Activated CD8-positive, alpha-beta T cell treated with anti-CD3 and anti-CD28 coated beads for 36 hours (primary cell): ENCODE results near the gene BRME1. TPM values are rescaled to one million over a fixed set of nuclear protein-coding genes. Genes with fewer than 3 reads are reported as not detected.

Experiments used
- ATAC-seq: fragments of 200-7000 bp; cut with Tn5 transposase; one replicate; pipeline ENCODE4 v1.10.0; 2021; ENCODE audit warnings: mild to moderate bottlenecking, moderate library complexity
- CTCF ChIA-PET: fragments of 350-600 bp; sonication (Branson Sonifier 250); formaldehyde crosslinking; loops from one replicate; lab custom pipeline; 2021; ENCODE audit warnings: antibody characterized with exemption; lab: Charles Lee
- POLR2A ChIA-PET: fragments of 350-600 bp; sonication (Branson Sonifier 250); formaldehyde crosslinking; loops from one replicate; lab custom pipeline; 2021; ENCODE audit warnings: antibody characterized with exemption; lab: Charles Lee
- DNase-seq: peaks from one replicate; pipeline ENCODE4 v3.0.0-alpha.2; 2020
- H3K27ac Mint-ChIP-seq: one replicate; pipeline ENCODE4 v1.8.0; 2021; ENCODE audit warnings: mild to moderate bottlenecking, mixed read lengths
- H3K27me3 Mint-ChIP-seq: one replicate; pipeline ENCODE4 v1.8.0; 2021; ENCODE audit warnings: mixed read lengths
- H3K36me3 Mint-ChIP-seq: one replicate; pipeline ENCODE4 v1.8.0; 2021; ENCODE audit warnings: low read depth, mixed read lengths
- H3K4me1 Mint-ChIP-seq: one replicate; pipeline ENCODE4 v1.8.0; 2021; ENCODE audit warnings: low read depth, mixed read lengths
- H3K4me3 Mint-ChIP-seq: one replicate; pipeline ENCODE4 v1.8.0; 2021; ENCODE audit warnings: mild to moderate bottlenecking, moderate library complexity, mixed read lengths
- H3K9me3 Mint-ChIP-seq: one replicate; pipeline ENCODE4 v1.8.0; 2021; ENCODE audit warnings: mixed read lengths
- CTCF ChIP-seq: fragments of 200-600 bp; IDR thresholded peaks from one replicate; pipeline ENCODE4 v1.8.0; 2022; ENCODE audit warnings: antibody characterized with exemption, mild to moderate bottlenecking
- intact Hi-C: fragments of 100-400 bp; cut with micrococcal nuclease; formaldehyde crosslinking; loops from one replicate; pipeline ENCODE4 v1.10.0; 2022
- total RNA-seq, 2 experiments: library from RNA; stranded (reverse); gene quantifications; one replicate each; pipeline ENCODE4 v1.2.3, GENCODE V29; 2021

The BRME1 gene
- total RNA-seq, 2 experiments from 2014 or later: 3.6 to 5.2 TPM

GRCh38 chr19:13877303-13877702 is 28.6 kb downstream of the BRME1 start:
- peaks cover 3% of the 10 kb centered on the region for H3K27me3 Mint-ChIP-seq
- no peaks in the 10 kb centered on the region for H3K36me3 Mint-ChIP-seq
- ChIA-PET CTCF (interaction anchor here (1.0 to 3.7 kb wide), 2 partner anchors 154 to 182 kb away, joined by 3 to 12 read pairs; partner anchors contain the start of gene IL27RA), POLR2A (interaction anchor here (0.9 kb wide), 1 partner anchor 10 kb away, joined by 3 read pairs; no protein-coding TSS in a partner anchor)
- H3K27ac Mint-ChIP-seq: no peak overlapping the region
- peaks cover 27% of the 10 kb centered on the region for H3K4me1 Mint-ChIP-seq
- no peak overlapping the region for H3K4me3 Mint-ChIP-seq
- no peak for TF ChIP-seq CTCF
- no peak for ATAC-seq
- intact Hi-C loops: no loop called here
- no peak for DNase-seq
- no peaks in the 10 kb centered on the region for H3K9me3 Mint-ChIP-seq

- Mint-ChIP-seq H3K4me1 (peaks cover 23% of the 10 kb centered on the region), H3K27me3 (peaks cover 3% of the 10 kb centered on the region), H3K9me3 (no peaks in the 10 kb centered on the region), H3K4me3 (no peak within 1 kb of the TSS), H3K36me3 (no peaks in the 10 kb centered on the region), H3K27ac (no peak within 1 kb of the TSS)
- TF ChIP-seq CTCF: no peak
- ATAC-seq (no peak), DNase-seq (no peak)
- POLR2A ChIA-PET: interaction anchor here (0.9 kb wide), 1 partner anchor 10 kb away, joined by 3 read pairs; no protein-coding TSS in a partner anchor
- CTCF ChIA-PET: interaction anchor here (1.0 to 3.7 kb wide), 2 partner anchors 182 to 260 kb away, joined by 3 to 12 read pairs; partner anchors contain the start of gene ASF1B
- intact Hi-C loops: no loop called here
Measured at GRCh38 chr19:13876834-13877233, 29.1 kb downstream of the BRME1 start, which contains the start of gene NANOS3. TSS of gene NANOS3 (plus strand) at chr19:13877134. CDS start at chr19:13877249, 115 bp downstream.

- Mint-ChIP-seq H3K27ac (no peak overlapping the region), H3K9me3 (no peaks in the 10 kb centered on the region), H3K36me3 (no peaks in the 10 kb centered on the region), H3K27me3 (peaks cover 3% of the 10 kb centered on the region), H3K4me3 (no peak overlapping the region), H3K4me1 (peaks cover 12% of the 10 kb centered on the region)
- CTCF ChIA-PET: interaction anchor here (0.8 to 3.7 kb wide), 7 partner anchors 13 to 261 kb away, joined by 3 to 12 read pairs (median 3); partner anchors contain the start of gene ASF1B
- POLR2A ChIA-PET: interaction anchor here (0.6 kb wide), 1 partner anchor 12 kb away, joined by 5 read pairs; no protein-coding TSS in a partner anchor
- ATAC-seq (no peak), DNase-seq (no peak)
- no peak for TF ChIP-seq CTCF
- intact Hi-C loops: no loop called here
Measured at GRCh38 chr19:13875824-13876223, 30.1 kb downstream of the BRME1 start.

- H3K27ac Mint-ChIP-seq: no peak overlapping the region
- POLR2A ChIA-PET: interaction anchor here (1.2 kb wide), 1 partner anchor 10 kb away, joined by 3 read pairs; no protein-coding TSS in a partner anchor
- intact Hi-C loops: no loop called here
- peaks cover 7% of the 10 kb centered on the region for H3K27me3 Mint-ChIP-seq
- no peak for TF ChIP-seq CTCF
- H3K4me3 Mint-ChIP-seq: no peak overlapping the region
- no peaks in the 10 kb centered on the region for H3K36me3 Mint-ChIP-seq
- no peaks in the 10 kb centered on the region for H3K9me3 Mint-ChIP-seq
- ATAC-seq (no peak), DNase-seq (no peak)
- CTCF ChIA-PET: interaction anchor here (1.3 kb wide), 1 partner anchor 8 kb away, joined by 3 read pairs; no protein-coding TSS in a partner anchor
- peaks cover 12% of the 10 kb centered on the region for H3K4me1 Mint-ChIP-seq
Measured at GRCh38 chr19:13873834-13874515, 31.9 kb downstream of the BRME1 start.
